ENCODE measurements around the gene IRAK1. TPM values are rescaled to one million over a fixed set of nuclear protein-coding genes. Genes with fewer than 3 reads are reported as not detected.

The IRAK1 gene
- total RNA-seq, 2 donors from 2014 or later, result 51.6 to 105 TPM

GRCh38 chrX:154019061-154019621 lies 561 bp downstream of the IRAK1 start:
- intact Hi-C loops (cut with DNase I), result no loop called here
- H3K27ac ChIP-seq, result peak overlapping the region; percentile 65 to 91 (median 77)
- no peak for DNase-seq
- peak; percentile 21 for ATAC-seq
- peak overlapping the region in 1 of 2 donors; percentile 9 for H3K4me3 ChIP-seq
- WGBS, 2 donors, result 0% methylated on average over 29 of the region's 45 CpGs; no CpG with 5 or more reads in 1 of the 2 donors
- peaks cover 21% of the 10 kb centered on the region for H3K4me1 ChIP-seq
- TF ChIP-seq POLR2A (IDR thresholded peaks at IDR 0.05) (no peak), CTCF (IDR thresholded peaks at IDR 0.05) (no peak)
- no peaks in the 10 kb centered on the region for H3K36me3 ChIP-seq (replicated peaks in 1 of 2; ENCODE audit: insufficient read depth in 1 of 2, low read depth in 2 of 2)
- no peaks in the 10 kb centered on the region for H3K9me3 ChIP-seq
- no peaks in the 10 kb centered on the region for H3K27me3 ChIP-seq

- no peaks in the 10 kb centered on the region for H3K9me3 ChIP-seq
- DNase-seq (no peak), ATAC-seq (no peak)
- H3K4me3 ChIP-seq, result peak overlapping the region in 1 of 2 donors; percentile 9
- H3K27me3 ChIP-seq, result no peaks in the 10 kb centered on the region
- peak overlapping the region in 3 of 4 donors; percentile 65 to 91 (median 89) for H3K27ac ChIP-seq
- no peaks in the 10 kb centered on the region for H3K36me3 ChIP-seq (replicated peaks in 1 of 2; ENCODE audit: insufficient read depth in 1 of 2, low read depth in 2 of 2)
- no peak for TF ChIP-seq POLR2A (IDR thresholded peaks at IDR 0.05)
- no peak for TF ChIP-seq CTCF (IDR thresholded peaks at IDR 0.05)
- peaks cover 26% of the 10 kb centered on the region for H3K4me1 ChIP-seq
- intact Hi-C loops (cut with DNase I), result no loop called here
- WGBS, 2 donors, result 51 to 92% methylated on average over 2 to 14 of the region's 15 CpGs
Measured at GRCh38 chrX:154018518-154019060, 1.1 kb downstream of the IRAK1 start.

- ATAC-seq, result no peak
- no peaks in the 10 kb centered on the region for H3K36me3 ChIP-seq (replicated peaks in 1 of 2; ENCODE audit: insufficient read depth in 1 of 2, low read depth in 2 of 2)
- no peak for DNase-seq
- no peaks in the 10 kb centered on the region for H3K9me3 ChIP-seq
- intact Hi-C loops (cut with DNase I), result no loop called here
- WGBS, 2 donors, result 81 to 89% methylated on average over 7 of the region's 26 CpGs
- peaks cover 33% of the 10 kb centered on the region for H3K4me1 ChIP-seq
- no peaks in the 10 kb centered on the region for H3K27me3 ChIP-seq
- TF ChIP-seq CTCF (IDR thresholded peaks at IDR 0.05), result no peak
- no peak for TF ChIP-seq POLR2A (IDR thresholded peaks at IDR 0.05)
- no peak overlapping the region for H3K4me3 ChIP-seq
- peak overlapping the region in 1 of 4 donors; percentile 25 for H3K27ac ChIP-seq
Measured at GRCh38 chrX:154017766-154018517, 1.8 kb downstream of the IRAK1 start.

- Histone ChIP-seq H3K27me3 (no peaks in the 10 kb centered on the region), H3K4me1 (peaks cover 45% of the 10 kb centered on the region), H3K4me3 (no peak overlapping the region), H3K27ac (no peak overlapping the region), H3K9me3 (no peaks in the 10 kb centered on the region), H3K36me3 (replicated peaks in 1 of 2; ENCODE audit: insufficient read depth in 1 of 2, low read depth in 2 of 2) (no peaks in the 10 kb centered on the region)
- WGBS, 2 donors, result 95% methylated on average over 15 of the region's 24 CpGs; no CpG with 5 or more reads in 1 of the 2 donors
- TF ChIP-seq POLR2A (IDR thresholded peaks at IDR 0.05), result no peak
- no peak for TF ChIP-seq CTCF (IDR thresholded peaks at IDR 0.05)
- no peak for ATAC-seq
- intact Hi-C loops (cut with DNase I), result no loop called here
- DNase-seq, result no peak
Measured at GRCh38 chrX:154016366-154017076, 3.2 kb downstream of the IRAK1 start.

All from body of pancreas (tissue), 4 donors.